ENCODE results near the gene KANTR.
A peak's percentile ranks its signal among the peaks of the same experiment; 100 is the strongest.

The KANTR gene

GRCh38 chrX:53094582-53094905 is 602 bp downstream of the KANTR start:
- CTCF ChIA-PET, result no interaction called here
- POLR2A ChIA-PET (ENCODE audit: low non-redundant PET), result no interaction called here
- no peak for DNase-seq (ENCODE audit: low spot score)
- TF ChIP-seq CTCF (conservative IDR thresholded peaks at IDR 0.05; ENCODE audit: low read depth), result no peak
- peak overlapping the region; percentile 94 for H3K27ac ChIP-seq

- CTCF ChIA-PET, result interaction anchor here (0.6 kb wide), 1 partner anchor 16 kb away, joined by 3 read pairs; no protein-coding TSS in a partner anchor
- DNase-seq (ENCODE audit: low spot score), result no peak
- no peak for TF ChIP-seq CTCF (conservative IDR thresholded peaks at IDR 0.05; ENCODE audit: low read depth)
- POLR2A ChIA-PET (ENCODE audit: low non-redundant PET), result no interaction called here
- H3K27ac ChIP-seq, result no peak overlapping the region
Measured at GRCh38 chrX:53095796-53096195, 1.9 kb downstream of the KANTR start.

GRCh38 chrX:53114864-53115549 is 21.1 kb downstream of the KANTR start:
- peak overlapping the region; percentile 21; the same call in 1 of the 2 replicates for H3K27ac ChIP-seq
- CTCF ChIA-PET, result no interaction called here
- POLR2A ChIA-PET (ENCODE audit: low non-redundant PET), result no interaction called here
- no peak for DNase-seq (ENCODE audit: low spot score)
- TF ChIP-seq CTCF (conservative IDR thresholded peaks at IDR 0.05; ENCODE audit: low read depth), result no peak

GRCh38 chrX:53115550-53115874 is 21.6 kb downstream of the KANTR start:
- ChIA-PET POLR2A (ENCODE audit: low non-redundant PET) (no interaction called here), CTCF (no interaction called here)
- TF ChIP-seq CTCF (conservative IDR thresholded peaks at IDR 0.05; ENCODE audit: low read depth), result no peak
- peak overlapping the region; percentile 21; the same call in 1 of the 2 replicates for H3K27ac ChIP-seq
- DNase-seq (ENCODE audit: low spot score), result no peak

- ChIA-PET POLR2A (ENCODE audit: low non-redundant PET) (no interaction called here), CTCF (no interaction called here)
- no peak overlapping the region for H3K27ac ChIP-seq
- no peak for DNase-seq (ENCODE audit: low spot score)
- TF ChIP-seq CTCF (conservative IDR thresholded peaks at IDR 0.05; ENCODE audit: low read depth), result no peak
Measured at GRCh38 chrX:53116101-53116500, 22.2 kb downstream of the KANTR start.

GRCh38 chrX:53122013-53122412 is 28.1 kb downstream of the KANTR start:
- no peak for TF ChIP-seq CTCF (conservative IDR thresholded peaks at IDR 0.05; ENCODE audit: low read depth)
- ChIA-PET CTCF (no interaction called here), POLR2A (ENCODE audit: low non-redundant PET) (no interaction called here)
- H3K27ac ChIP-seq, result no peak overlapping the region
- no peak for DNase-seq (ENCODE audit: low spot score)

- POLR2A ChIA-PET (ENCODE audit: low non-redundant PET), result no interaction called here
- DNase-seq (ENCODE audit: low spot score), result no peak
- H3K27ac ChIP-seq, result no peak overlapping the region
- CTCF ChIA-PET, result no interaction called here
- TF ChIP-seq CTCF (conservative IDR thresholded peaks at IDR 0.05; ENCODE audit: low read depth), result no peak
Measured at GRCh38 chrX:53125506-53125905, 31.6 kb downstream of the KANTR start.
